ENCODE measurements around the gene TNIP2.

DNA sequence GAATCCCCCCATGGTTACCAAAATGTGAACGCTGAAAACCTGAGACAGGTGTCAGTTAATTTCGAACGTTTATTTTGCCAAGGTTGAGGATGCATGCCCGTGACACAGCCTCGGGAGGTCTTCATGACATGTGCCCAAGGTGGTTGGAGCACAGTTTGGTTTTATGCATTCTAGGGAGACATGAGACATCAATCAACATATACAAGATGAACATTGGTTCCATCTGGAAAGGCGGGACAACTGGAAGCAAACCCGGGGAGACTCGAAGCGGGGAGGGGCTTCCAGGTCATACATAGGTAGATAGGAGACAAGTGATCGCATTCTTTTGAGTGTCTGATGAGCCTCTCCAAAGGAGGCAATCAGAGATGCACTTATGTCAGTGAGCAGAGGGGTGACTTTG is 25.8 kb upstream of the TNIP2 start:
- no peak for TF ChIP-seq FOXP2 (optimal IDR thresholded peaks at IDR 0.05; ENCODE audit: control extremely low read depth, extremely low read length, insufficient read depth)
- TF ChIP-seq POLR2AphosphoS5 (IDR thresholded peaks at IDR 0.05; ENCODE audit: borderline replicate concordance, low read depth, low read length) = no peak
- no peak for TF ChIP-seq EZH2 (IDR thresholded peaks at IDR 0.05)
